HPDE6-E6E7 (cell line): ENCODE measurements around the gene FBRSL1.
"Not testable (repeated sequence)": the region's sequence is repeated elsewhere in the genome, so short reads cannot be mapped to it uniquely, and the experiment has no call there.

Experiments used
- DNase-seq: peaks from one replicate; pipeline ENCODE4 v3.0.0; 2011; ENCODE audit warnings: missing footprints; ENCODE audit errors: extremely low spot score

Gene FBRSL1

DNA sequence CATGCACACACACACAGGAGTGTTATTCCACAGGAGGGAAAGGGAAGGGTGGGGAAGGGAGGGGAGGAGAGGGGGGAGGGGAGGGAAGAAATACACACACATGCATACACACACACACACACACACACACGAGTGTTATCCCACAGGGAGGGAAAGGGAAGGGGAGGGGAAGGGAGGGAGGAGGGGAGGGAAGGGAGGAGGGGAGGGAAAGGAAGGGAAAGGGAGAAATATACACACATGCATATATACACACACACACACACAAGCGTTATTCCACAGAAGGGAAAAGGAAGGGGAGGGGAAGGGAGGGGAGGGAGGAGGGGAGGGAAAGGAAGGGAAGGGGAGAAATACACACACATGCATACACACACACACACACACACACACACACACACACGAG, 19.6 kb upstream of the FBRSL1 start:
- no peak for DNase-seq

DNA sequence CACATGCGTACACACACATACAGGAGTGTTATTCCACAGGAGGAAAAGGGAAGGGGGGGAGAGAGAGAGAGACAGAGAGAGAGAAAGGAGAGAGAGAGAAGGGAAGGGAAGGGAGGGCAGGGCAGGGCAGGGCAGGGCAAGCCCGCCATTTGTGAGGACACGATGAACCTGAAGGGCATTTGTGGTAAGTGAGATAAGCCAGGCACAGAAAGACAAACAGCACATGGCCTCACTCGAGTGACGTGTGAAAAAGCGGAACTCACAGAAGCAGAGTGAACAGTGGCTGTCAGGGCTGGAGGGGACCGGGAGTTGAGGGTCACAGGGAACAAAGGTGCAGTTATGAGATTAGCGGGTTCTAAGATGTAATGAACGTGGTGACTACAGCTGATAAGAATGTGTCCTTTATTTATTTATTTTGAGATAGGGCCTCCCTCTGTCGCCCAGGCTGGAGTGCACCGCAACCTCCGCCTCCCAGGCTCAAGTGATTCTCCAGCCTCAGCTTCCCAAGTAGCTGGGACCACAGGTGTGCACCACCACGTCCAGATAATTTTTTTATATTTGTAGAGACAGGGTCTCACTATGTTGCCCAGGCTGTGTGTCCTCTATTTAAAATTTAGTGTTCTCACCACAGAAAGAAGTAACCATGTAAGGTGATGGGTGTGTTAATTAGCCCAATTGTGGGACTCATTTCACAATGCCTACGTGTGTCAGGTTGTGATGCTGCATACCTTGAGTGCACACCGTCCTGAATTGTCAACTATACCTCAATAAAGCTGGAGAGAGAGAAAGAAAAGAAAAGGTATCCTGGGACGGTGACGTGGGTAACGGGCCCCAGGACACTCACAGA, 18.7 kb upstream of the FBRSL1 start:
- DNase-seq: no peak

DNA sequence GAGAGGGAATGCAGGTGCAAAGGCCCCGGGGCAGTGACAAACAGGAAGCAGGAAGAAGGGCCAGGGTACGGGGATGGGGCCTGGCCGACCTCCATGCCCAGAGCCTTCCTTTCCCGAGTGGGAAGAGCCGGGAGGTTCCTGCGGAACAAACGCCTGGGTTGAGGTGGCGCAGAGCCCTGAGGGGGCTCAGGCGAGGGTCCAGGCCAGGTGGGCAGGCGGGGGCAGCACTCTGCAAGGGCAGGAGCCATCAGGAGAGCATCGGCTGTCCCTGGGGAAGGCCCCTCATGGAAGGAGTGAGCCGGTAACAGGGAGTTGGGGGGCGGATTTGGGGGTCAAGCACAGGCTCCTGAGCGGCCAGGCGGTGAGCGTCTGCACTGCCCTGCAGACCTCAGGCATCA, 18.1 kb upstream of the FBRSL1 start:
- DNase-seq: no peak

DNA sequence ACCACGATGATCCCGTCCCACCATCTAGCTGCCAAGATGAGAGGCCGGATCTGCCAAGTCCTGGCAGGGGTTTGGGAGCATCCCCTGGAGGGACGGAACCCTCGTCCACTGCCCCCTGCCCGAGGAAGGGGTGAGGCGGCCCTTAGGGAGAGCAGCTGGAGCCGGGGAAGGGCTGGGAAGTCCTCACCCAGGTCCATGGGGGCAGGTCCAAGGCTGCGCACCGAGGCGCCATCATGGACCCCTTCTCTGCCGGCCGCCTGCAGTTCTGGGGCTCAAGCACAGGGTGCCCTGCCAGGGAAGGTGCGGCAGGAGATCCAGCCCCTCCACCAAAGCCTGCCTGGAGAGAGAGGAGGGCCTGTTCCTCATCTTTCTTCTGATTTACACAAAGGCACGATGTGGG, 17.6 kb upstream of the FBRSL1 start:
- no peak for DNase-seq

DNA sequence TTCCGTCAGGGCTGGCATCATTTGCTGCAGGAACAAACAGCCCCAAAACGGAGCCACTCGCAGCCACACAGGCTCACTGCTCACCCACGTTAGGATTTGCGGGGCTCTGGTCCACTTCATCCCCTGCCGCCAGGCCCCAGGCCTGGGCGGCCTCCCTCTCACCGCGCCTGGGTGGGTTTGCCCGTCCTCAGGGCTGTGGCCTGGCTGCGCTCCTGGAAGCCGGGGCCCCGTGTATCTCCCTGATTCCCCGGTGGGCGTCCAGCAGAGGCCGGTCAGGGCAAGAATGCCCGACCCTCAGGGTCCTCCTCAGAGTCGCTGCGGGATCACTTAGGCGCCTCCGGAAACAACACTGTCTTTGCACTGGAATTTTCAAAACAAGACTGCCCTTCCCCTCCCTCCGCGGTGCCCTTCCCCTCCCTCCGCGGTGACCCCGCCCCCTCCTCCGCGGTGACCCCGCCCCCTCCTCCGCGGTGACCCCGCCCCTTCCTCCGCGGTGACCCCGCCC, 15.7 kb upstream of the FBRSL1 start:
- no peak for DNase-seq

DNA sequence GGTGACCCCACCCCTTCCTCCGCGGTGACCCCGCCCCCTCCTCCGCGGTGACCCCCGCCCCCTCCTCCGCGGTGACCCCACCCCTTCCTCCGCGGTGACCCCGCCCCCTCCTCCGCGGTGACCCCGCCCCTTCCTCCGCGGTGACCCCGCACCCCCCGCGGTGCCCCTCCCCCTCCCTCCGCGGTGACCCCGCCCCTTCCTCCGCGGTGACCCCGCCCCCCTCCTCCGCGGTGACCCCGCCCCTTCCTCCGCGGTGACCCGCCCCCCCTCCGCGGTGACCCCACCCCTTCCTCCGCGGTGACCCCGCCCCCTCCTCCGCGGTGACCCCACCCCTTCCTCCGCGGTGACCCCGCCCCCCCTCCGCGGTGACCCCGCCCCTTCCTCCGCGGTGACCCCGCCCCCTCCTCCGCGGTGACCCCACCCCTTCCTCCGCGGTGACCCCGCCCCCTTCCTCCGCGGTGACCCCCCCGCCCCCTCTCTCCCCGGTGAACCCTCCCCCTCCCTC, 15.1 kb upstream of the FBRSL1 start:
- DNase-seq: not testable (repeated sequence)

DNA sequence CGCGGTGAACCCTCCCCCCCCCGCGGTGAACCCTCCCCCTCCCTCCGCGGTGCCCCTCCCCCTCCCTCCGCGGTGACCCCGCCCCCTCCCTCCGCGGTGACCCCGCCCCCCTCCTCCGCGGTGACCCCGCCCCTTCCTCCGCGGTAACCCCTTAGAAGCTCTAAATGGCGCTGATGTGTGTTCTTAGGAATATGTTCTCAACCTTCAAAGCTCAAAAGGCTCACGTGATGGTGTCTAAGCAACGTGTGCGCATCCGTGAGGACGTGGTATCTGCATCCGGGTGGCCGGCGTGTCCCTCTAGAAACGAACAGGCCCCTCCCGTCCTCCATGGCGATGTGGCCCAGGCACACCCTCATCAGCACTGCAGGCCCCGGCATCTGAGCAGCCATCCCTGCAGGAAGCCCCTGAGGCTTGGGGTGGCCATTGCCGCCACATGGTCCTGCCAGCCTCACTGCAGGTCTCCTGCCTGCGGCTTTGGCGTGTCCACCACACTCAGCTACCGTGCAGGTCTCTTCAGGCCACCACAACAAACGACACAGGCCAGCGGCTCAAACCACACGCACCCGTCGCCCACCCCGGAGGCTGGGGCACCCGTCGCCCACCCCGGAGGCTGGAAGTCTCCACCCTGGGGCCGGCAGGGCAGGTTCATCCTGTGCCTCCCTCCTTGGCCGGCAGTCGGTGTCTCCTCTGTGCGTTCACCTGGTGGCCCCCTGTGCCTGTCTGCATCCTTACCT, 14.5 kb upstream of the FBRSL1 start:
- no peak for DNase-seq

DNA sequence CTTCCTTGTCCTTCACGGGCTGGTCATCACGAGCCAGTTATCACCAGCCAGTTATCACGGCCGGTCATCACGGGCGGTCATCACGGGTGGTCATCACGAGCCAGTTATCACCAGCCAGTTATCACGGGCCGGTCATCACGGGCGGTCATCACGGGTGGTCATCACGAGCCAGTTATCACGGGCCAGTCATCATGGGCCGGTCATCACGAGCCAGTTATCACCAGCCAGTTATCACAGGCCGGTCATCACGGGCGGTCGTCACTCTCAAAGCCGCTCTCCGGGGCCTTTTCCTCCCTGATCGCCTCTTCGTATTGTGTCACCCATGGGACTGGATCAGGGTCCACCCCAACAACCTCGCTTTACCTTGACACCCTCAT, 13.9 kb upstream of the FBRSL1 start:
- no peak for DNase-seq

DNA sequence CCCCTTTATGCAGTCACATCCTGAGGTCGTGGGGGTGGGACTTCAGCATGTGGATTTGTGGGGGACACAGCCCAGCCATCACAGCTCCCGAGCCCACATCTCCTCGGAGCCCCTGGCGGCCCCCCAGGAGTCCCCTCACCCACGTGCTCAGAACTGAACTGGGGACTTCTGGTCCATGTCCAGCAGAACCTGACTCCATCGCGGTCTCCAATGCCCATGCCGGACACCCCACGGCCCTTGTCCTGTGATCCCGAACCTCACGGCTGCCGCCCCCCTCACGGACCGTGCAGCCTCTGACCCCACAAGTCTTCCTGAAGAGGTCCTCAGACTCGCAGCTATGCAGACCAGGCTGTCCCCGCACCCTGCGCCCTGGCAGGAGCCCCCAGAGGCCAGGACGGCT, 13.5 kb upstream of the FBRSL1 start:
- DNase-seq: no peak

DNA sequence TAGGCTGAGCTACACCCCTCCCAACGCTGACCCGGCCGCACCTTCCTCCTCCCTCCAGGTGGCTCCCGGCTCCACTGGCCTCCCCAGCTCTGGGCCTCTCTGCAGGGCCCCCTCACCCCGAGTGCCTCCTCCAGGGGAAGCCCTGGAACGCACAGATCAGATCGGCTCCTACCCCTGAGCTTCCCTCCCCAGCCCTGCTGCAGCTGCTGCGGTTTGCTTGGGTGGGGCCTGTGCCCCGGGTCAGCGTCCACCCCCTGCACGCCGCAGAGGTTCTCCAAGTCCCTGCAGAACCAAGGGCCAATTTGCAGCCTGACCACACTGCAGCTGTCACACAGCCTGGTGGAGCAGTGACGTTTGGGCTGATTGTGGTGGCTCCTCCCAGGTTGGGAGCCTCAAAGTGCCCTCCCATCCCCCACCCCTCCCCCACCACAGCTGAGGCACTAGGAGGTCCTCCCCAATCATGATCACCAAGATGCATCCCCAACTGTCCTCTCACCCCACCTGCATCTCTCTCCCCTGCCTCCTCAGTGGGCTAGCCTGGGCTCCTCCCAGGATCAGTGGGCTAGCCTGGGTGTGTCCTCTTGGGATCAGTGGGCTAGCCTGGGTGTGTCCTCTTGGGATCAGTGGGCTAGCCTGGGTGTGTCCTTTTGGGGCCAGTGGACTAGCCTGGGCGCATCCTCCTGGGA, 12.8 kb upstream of the FBRSL1 start:
- no peak for DNase-seq

DNA sequence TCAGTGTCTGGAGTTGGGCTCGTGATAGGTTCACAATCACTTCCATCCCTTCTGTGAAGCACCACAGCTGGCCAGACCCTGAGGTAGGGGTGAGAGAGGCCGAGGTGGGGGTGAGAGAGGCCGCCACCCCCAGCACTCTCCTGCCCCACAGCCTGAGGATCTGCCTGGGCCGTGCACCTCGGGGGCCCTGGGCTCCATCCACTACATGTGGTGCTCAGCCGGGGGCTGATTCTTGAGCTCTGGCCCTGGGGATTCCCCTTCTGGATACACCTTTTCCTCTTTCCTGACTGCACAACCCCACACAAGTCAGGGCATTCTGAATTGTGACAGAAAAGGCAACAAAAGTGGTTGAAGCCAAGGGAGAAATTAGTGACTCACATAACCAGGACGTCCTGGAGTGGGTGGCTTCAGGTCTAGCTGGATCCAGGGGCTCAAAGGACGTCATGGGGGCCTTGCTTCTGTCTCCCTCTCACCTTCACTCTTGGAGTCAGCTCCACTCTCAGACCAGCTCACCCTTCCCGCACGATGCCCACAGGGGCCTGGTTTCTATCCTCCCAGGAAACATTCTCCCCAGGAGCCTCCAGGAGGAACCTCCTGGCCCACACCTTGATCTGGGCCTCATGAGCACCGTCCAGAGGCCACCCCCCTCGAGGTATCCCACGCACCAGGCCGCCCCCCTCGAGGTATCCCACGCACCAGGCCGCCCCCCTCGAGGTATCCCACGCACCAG, 12.1 kb upstream of the FBRSL1 start:
- no peak for DNase-seq

DNA sequence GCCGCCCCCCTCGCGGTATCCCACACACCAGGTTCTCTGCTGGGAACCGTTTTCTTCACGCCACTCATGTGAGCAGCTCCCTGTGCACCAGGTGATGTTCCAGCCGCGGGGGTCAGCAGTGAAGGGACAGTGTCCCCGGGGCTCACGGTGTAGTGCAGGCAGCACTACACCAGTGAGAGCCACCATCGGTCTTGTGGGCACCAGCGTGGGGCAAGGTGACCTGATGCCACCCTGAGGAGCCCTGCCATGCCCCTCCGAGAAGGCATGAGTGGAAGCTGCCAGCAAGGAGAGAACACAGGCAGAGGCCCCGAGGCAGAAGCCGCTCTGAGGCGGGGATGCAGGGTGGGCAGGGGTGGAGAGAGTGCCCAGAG, 11.5 kb upstream of the FBRSL1 start:
- DNase-seq: no peak

DNA sequence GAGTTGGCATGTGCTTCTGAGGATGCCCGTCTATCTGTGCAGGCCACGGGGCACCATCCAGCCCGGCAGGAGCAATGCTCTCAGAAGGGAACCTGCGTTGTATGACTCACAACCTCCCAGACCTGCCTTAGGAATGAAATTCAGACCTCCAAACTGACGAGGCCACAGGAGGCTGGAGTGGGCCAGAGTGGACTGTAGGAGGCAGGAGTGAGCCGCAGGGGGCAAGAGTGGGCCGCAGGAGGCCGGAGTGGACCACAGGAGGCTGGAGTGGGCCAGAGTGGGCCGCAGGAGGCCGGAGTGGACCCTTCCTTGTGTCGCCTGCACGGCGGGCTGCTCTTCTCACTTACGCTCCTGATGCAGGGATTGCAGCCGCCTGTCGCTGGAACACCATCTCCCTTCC, 11.1 kb upstream of the FBRSL1 start:
- DNase-seq: no peak

DNA sequence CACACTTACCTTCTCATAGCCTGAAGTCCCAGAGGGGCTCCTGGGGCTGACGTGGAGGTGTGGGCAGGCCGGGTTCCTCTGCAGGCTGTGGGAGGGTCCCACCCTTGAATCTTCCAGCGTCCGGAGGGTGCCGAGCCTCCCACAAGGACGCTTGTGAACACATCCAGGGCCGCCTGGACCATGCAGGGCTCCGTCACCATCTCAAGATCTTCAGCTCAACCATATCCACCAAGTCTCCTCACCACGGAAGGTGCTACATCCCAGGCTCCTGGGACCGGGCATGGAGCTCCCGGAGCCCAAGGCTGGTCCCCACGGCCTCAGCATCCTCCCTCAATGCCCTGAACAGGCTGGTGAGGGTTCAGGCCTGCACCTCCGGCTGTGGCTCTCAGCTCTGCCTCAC, 10.7 kb upstream of the FBRSL1 start:
- DNase-seq: no peak

DNA sequence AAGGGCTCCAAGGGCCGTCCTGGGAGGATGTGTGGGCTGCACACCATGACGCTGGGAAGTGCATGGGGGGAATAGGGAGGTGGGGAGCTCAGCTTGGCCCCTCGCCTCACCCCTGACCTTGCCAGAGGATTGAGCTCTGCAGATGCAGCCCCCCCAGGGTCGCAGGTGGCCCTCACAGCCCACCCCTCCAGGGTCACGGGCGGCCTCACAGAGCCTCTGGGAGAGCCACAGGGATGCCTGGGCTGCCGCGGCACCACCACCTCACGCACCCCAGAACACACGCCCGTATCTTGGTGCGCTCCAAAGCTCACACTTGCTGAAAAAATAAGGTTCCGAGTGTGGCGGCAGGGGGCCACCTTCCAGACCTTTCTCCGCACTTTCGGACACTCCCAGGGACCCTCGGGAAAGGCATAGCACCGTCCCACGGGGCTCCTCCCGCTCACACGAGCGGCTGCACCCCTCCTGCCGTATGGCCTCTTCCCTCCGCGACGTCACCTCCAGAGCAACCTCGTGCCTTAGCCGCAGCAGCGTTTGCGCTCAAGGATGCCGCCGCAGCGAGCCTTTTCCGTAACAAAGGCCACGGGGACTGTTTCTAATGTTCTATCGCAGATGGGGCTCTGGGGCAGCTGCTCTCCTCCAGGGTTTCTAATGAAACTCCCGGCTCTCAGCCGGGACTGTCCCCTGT, 9.9 kb upstream of the FBRSL1 start:
- DNase-seq: no peak

DNA sequence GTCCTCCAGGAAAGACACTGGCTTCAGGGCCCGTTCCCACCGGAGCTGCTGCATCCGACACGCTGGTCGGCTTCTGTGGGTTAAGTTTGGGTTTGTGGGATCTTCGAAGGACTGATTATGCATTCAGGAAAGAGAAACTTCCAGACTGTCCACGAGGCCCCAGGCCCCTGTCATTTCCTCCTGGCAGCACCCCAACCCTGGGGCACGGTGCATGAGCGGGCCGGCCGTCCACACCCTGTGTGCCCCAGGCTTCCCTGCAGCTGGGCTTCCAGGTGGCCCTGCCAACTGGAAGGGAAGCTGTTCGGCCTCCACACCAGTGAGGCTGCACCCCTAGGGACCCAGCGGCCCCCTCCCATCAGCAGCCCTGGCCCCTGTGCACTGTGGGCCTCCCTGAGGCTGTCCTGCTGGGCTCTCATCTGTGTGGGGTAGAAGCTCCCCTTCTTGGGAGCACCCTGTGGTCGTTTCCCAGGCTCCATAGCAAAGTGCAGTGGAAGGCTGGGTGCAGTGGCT, 9.3 kb upstream of the FBRSL1 start:
- no peak for DNase-seq

DNA sequence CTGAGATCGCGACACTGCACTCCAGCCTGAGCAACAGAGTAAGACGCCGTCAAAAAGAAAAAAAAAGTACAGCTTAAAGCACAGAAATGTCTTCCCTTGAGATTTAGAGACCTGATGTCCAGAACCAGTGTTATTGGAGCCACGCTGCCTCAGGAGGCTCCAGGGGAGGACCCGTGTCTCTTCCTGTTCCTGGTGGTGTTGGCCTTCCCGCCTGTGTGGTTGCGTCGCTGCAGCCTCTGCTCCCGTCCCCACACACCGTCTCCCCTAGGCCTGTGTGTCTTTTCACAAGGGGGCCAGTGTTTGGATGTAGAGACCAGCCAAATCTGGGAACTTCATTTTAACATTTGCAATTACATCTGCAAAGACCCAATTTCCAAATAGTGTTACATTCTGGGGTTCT, 8.6 kb upstream of the FBRSL1 start:
- DNase-seq: no peak

DNA sequence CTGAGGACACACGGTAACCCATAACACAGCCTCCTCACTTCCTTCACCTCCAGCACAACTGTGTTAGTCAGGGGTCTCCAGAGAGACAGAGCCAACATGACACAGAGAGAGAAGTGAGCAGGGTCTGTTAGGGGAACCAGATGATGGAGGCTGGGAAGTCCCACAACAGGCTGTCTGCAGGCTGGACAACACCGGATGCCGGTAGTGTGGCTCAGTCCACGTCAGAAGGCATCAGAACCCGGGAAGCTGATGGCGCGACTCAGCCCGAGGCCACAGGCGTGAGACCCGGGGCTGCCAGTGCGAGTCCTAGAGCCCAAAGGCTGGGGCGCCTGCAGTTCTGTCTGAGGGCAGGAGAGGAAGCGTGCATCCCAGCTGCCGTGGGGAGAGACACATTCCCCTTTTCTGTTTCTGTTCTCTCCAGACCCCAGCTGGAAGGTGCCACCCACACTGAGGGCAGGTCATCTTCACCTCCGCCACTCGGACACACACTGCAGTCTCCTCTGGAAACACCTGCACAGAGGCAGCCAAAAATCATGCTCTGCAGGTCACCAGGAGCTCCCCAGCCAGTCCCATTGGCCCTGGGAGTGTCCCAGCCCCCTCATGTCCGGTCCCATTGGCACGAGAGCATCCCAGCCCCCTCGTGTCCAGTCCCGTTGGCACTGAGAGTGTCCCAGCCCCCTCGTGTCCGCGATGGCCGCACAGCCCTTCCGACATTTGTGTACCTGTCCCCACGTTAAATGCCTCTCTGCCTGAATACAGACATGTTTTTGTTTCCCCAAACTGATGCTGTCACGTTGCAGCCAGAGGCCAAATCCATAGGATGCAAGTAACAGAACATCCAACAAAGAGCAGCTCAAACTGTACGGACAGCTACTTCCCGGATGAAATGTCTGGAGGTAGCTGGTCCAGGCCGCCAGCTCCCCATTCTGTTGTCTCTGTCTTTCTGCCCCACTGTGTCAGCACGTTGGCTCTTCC, 7.9 kb upstream of the FBRSL1 start:
- no peak for DNase-seq

DNA sequence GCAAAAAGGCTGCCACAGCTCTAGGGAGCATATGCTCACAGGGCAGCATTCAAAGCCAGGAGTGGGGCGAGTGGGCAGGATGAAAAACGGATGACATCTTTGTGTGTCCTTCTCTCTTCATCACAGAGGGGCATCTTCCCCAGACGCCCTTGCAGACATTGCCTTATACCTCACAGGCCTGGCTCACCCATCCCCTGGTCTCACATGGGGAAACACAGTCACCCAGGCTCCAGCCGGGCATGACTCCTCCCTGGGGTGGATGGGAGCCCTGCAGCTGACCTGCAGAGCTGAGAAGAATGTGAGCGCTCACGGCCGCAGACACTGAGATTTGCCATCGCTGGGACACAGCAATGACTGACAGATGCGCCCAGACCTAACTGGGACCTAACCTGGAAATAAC, 7.2 kb upstream of the FBRSL1 start:
- no peak for DNase-seq

DNA sequence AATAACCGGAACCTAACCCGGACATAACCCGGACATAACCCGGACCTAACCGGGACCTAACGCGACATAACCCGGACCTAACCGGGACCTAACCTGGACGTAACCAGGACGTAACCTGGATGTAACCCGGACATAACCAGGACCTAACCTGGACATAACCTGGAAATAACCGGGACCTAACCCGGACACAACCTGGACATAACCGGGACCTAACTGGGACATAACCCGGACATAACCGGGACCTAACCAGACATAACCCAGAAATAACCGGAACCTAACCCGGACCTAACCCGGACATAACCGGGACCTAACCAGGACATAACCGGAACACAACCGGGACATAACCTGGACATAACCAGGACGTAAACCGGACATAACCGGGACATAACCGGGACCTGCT, 6.7 kb upstream of the FBRSL1 start:
- DNase-seq: no peak
